Prostate gland (tissue), 2 donors: ENCODE results near the gene MEIOSIN.

ENCODE experiments used
- POLR2A ChIP-seq: fragments of 450-650 bp; IDR thresholded peaks from one replicate; pipeline ENCODE4 v1.6.1; 2016; ENCODE audit warnings: antibody characterized with exemption, mild to moderate bottlenecking
- POLR2AphosphoS5 ChIP-seq: sonication (generic); formaldehyde crosslinking; IDR thresholded peaks from one replicate; pipeline ENCODE4 v1.6.1; 2017; ENCODE audit warnings: antibody characterized with exemption
- TF ChIP-seq, protein P1 (sequence below), 4 experiments: fragments of 200-600 bp in 2 of 4; fragments of 450-650 bp in 2 of 4; sonication (generic) in 2 of 4; IDR thresholded peaks; 1 replicate in 3 of 4; 2 replicates in 1 of 4; pipeline ENCODE4 v1.5.1; 2016 to 2019; ENCODE audit warnings: antibody characterized with exemption in 4 of 4, mild to moderate bottlenecking in 2 of 4, moderate library complexity in 2 of 4

DNA sequence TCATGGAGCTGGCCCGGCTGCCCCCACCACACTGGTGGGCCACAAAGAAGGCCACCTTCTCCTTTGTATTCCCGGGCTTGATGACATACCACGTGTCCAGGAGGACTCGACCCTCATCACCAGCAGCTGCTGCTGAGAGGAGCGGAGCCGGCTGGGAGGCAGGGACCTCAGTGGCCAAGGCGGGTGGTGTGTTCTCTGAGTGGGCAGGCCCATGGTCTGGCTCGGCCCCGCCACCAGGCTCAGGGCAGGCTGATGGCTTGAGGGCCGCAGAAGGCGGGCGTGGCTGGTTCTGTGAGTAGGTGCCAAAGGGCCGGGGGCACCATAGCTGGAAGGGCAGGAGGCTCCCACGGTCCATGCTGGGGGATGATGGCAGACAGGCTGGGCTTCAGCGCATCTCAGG is 20.1 kb upstream of the MEIOSIN start:
- TF ChIP-seq, protein P1, sequence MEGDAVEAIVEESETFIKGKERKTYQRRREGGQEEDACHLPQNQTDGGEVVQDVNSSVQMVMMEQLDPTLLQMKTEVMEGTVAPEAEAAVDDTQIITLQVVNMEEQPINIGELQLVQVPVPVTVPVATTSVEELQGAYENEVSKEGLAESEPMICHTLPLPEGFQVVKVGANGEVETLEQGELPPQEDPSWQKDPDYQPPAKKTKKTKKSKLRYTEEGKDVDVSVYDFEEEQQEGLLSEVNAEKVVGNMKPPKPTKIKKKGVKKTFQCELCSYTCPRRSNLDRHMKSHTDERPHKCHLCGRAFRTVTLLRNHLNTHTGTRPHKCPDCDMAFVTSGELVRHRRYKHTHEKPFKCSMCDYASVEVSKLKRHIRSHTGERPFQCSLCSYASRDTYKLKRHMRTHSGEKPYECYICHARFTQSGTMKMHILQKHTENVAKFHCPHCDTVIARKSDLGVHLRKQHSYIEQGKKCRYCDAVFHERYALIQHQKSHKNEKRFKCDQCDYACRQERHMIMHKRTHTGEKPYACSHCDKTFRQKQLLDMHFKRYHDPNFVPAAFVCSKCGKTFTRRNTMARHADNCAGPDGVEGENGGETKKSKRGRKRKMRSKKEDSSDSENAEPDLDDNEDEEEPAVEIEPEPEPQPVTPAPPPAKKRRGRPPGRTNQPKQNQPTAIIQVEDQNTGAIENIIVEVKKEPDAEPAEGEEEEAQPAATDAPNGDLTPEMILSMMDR (IDR thresholded peaks at IDR 0.05): no peak
- TF ChIP-seq POLR2AphosphoS5 (no peak), POLR2A (no peak)
